ENCODE results near the gene SND1. TPM values are rescaled to one million over a fixed set of nuclear protein-coding genes. Genes with fewer than 3 reads are reported as not detected.

SND1 gene
- total RNA-seq, 1 experiment from 2014 or later, result 111 TPM

DNA sequence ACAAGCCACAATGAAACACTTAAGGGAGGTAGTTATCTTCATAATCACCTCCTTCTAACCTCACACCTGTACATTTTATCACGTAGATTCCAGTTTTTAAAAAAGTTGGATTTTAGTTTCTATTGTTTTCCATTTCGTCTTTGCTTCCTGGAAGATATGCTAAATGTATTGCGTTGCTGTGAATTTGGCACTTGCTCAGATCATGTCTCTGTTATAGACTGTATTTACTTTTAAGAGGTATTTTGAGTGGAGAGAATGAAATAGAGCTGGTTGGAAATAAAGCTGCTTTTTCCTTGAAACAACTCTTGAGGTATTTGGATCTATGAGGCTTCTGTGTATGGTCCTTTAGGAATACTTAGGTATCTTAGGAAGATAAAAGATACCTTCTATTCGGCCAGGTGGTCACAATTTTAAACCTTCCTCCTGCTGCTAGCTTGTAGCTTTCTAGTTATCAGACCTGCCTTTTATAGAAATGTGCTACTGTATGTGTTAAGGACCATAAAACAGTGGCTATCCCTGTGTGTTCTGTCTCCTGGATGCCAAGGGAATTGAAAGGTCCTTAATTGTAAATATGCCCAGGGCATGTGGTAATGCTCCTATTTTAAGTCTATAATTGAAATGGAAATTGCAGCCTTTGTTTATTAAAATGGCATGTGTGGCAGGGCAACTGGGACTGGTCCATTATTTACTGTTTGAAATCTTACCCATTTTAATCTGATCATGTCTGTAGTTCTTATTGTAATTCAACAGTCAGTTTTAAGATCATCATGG, 147.7 kb downstream of the SND1 start:
- no peak for DNase-seq (ENCODE audit: low spot score)

DNA sequence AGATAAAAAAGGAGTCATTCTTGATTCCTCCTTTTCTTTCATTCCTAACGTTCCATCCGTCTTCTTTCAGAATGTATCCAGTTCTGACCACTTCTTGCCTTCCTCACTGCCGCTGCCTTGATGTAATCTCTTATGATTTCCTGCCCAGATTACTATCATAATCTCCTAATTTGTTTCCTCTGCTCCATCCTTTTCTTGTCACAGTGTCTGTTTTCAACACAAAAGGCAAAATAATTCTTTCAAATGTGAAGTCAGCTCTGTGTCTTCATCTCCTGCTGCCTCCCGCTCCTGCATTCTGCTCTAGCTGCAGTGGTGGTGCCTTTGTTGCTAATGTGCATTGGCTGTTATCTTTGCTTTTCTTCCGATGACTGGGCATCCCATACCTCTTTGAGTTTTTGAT, 150.9 kb downstream of the SND1 start:
- no peak for DNase-seq (ENCODE audit: low spot score)

DNA sequence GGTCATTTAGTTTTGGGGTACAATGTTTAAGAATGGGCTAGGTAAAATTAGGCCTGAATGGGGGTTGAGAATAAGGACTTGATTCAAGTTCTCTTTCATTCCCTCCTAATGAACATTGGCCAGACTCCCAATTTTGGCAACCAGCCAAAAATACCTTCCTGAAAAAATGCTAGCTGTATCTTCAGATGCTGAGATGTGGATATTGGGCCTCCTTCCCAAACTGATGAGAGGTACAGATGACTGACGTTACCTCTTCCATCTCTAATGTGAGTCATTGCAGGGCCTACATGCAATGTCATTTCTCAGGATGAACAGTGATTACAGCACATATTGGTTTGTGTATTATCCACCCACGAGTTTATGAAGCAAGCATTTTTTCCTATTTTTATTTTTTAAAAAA, 151.6 kb downstream of the SND1 start:
- DNase-seq (ENCODE audit: low spot score), result no peak

DNA sequence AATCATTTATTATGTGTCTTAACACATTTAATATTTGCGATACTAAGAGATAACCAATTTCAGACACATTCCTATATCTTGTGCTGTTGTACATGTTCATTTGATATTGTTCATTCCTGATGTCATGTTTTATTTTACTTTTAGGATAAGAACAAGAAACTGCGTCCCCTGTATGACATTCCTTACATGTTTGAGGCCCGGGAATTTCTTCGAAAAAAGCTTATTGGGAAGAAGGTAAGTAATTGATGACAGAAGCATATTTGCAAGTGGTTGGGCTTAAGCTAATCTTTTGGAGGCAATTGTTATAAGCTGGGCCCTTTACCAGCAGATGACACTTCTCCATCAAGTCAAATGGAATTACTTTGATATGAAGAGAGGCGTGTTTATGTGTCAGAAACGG, 155.3 kb downstream of the SND1 start:
- no peak for DNase-seq (ENCODE audit: low spot score)

DNA sequence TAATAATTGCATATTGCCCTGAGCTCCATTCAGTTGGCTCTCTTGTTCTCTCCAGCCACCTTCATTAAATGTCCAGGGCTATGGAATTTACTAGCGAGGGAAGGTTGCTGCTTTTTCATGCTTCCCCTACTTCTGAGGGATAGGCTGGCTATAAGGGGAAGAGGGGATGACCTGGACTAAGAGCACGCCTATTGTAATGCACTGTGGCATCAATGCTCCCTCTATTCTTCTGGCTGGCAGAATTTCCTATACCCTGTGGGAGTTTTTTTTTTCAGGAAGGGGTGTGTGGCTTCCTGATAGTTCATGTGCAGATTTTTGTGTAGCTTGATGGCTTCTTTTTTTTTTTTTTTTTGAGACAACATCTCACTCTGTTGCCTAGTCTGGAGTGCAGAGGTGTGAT, 155.8 kb downstream of the SND1 start:
- DNase-seq (ENCODE audit: low spot score), result no peak

DNA sequence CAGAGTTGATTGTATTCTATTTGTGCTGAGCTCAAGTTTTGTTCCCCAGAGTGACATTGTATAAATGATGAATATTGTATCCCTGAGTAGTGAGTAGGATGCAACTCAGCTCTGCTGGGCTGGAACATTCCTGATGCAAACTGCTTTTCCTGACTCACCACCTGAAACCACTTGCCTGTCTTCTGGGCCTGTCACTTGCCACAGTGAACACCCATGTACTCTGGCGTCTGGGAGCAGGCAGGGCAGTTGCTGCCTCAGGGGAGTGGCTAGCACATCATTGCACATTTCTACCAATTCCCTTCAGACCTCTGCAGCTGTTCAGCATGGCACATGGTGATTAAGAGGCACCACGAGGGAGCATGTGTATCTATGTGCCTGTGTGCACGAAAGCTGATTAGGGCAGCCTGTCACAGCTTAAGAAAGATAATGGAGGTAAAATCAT, 157.3 kb downstream of the SND1 start:
- DNase-seq (ENCODE audit: low spot score), result peak; percentile 38

DNA sequence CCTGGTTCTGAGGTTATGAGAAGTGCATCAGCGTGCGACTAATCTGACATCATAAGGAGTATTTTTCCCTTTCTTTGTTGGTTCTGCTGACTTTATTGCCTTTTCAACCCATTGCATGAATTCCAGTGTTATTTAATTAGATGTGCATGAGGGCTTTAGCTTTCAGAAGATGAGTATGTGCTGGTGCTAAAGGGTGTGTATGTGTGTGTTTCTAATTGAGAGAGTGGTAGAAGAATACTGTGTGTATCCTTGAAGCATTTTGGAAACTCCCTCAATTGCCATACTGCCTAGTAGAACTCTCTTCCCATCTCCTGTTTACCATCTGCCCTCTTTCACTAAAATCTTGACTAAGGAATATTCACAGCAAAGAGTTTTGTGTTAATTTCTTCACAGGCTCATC, 158.1 kb downstream of the SND1 start:
- DNase-seq (ENCODE audit: low spot score), result no peak

DNA sequence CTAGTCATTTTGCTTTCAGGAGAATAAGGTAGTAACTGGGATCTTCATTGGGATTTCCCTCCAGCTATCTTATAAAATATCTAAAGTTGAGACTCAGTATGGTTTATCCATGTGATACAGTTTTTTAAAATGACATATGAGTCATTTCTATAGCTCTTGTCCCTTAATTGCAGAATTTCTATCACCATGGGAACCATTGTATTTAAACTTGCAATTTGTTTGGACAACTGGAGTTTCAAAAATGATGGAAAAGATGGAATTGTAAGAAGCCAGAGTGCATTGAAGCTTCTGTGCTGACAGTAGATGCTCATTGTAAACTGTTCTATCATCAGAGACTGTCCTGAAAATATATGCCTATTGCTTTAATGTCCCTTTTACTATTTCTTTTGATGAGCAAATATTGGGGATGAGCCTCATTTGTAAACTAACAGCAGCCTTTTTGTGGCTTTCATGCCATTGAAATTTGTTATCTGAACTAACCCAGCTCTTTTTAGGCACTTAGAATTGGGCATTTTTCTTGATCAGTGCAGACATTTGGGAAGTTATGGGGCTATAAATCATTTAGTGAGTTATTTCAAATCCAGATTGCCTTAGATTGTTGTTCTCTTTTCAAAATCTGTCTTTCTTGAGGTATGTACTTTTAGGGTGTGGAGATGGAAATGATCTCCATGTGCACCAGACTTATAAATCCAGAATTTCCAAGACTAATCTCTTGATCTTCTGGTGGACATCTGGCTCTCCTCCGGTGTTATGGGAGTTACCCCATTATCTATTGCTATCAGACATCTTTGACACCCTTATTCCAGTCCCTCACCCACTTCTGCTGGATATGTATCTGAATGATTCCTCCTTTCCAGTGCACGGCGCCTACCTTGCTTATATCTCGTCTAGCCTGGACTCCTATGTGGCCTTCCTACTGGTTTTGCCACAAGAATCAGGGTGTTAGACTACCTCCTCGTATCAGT, 159.0 kb downstream of the SND1 start:
- DNase-seq (ENCODE audit: low spot score), result no peak

DNA sequence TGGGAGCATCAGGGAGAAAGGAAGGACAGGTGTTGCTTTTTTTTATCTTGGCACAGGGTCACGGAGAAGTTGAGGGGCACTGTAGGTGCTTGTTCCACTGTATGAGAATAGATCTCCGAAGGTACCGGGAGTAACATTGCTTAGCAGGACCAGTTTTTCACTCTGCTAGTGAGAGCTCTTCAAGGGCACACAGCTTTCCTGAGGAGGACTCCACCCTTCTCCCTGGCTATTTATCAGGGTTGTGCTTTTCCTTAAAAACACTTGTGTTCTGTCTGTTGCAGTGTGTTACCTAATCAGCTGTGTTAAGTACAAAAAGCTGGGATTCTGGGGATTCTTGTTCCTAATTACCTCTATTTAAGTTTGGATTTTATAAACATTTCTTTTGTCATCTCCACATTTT, 160.5 kb downstream of the SND1 start:
- no peak for DNase-seq (ENCODE audit: low spot score)

DNA sequence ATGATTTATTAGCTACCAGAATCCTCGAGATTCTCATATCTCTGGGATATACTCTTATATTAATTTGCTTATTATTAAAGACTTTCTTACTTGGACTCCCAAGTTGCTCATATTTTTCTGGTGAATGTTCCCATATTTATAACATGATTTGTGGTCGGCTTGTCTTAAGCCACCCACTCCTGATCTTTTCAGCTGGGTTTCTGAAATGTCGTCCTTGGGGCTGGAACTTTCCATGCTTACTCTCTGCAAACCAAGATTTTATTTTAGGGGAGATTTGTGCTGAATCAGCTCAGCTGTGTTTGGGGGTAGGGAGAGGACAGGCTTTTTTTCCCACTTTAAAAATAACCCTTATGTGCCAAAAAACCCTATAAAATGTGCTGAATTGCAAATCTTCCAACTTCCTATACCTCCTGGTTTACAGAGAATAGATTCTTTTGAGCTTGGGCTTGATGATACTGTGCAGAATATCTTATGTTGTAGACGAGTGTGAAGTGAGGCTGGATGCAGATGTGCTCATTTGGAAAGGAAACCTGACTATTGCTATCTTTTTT, 162.1 kb downstream of the SND1 start:
- DNase-seq (ENCODE audit: low spot score), result no peak

DNA sequence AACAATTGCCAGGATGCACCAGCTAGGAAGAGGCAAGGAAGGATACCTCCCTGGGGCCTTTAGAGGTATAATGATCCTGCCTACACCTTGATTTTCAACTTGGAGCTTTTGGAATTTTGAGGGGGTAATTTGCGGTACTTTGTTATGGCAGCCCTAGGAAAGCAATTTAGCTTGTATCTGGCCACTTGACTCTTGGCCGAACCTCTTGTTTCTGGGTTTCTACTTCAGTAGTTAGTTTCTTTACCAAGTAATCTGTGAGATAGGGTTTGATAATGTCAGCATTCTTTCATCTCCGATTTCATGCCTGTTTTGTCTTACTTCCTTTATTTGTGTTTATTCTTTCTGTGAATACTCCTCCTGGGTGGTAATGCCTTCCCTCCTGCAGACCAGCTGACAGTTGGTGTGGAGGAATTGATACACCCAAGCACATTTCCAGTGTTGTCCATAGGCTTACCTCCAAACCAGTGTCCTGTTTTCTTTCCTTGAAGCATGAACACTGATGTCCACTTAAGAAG, 163.7 kb downstream of the SND1 start:
- no peak for DNase-seq (ENCODE audit: low spot score)

DNA sequence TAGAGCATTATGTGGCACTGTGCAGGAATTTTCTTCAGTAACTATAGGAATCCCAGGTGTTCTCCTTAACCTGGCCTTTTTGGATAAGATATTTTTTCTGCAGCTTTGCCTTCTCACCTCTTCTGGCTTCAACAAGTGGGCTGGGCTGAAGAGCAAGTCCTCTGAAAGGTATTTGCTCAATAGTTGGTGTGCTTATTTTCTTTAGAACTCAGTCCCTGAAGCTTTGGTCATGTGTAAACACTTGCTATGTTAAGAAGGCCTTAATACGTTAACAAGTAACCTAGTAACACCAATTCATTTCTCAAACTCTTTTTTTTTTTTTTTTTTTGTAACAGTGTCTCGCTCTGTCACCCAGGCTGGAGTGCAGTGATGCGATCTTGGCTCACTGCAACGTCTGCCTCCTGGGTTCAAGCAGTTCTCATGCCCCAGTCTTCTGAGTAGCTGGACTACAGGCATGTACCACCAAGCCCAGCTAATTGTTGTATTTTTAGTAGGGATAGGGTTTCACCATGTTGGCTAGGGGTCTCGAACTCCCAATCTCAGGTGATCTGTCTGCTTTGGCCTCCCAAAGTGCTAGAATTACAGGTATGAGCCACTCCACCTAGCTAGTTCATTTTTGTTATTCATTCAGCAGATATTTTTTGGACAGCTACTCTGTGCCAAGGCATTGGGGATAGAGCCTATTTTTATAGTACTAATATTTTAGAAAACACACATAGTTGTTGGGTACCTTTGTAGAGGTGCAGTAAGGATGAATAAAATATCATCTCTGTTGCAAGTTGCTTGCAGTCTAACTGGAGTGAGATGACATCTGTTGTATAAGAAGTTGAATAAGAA, 164.6 kb downstream of the SND1 start:
- no peak for DNase-seq (ENCODE audit: low spot score)

DNA sequence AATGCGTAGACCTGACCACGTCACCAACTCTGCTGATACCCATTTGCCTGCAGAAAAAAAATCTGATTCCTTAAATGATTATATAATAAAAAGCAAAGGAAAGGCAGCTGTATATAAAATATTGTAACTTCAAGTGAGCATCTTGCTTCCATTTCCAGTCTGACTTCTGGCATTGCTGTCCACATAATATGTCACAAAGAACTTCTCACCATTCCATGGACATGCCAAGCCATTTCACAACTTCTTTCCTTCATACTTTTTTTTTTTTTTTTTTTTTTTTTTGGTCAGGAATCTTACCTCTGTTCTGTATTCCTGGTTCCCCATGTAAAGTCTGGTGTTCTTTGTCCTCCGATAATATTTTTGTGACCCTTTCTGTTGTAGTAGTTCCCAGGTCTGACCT, 165.5 kb downstream of the SND1 start:
- no peak for DNase-seq (ENCODE audit: low spot score)

DNA sequence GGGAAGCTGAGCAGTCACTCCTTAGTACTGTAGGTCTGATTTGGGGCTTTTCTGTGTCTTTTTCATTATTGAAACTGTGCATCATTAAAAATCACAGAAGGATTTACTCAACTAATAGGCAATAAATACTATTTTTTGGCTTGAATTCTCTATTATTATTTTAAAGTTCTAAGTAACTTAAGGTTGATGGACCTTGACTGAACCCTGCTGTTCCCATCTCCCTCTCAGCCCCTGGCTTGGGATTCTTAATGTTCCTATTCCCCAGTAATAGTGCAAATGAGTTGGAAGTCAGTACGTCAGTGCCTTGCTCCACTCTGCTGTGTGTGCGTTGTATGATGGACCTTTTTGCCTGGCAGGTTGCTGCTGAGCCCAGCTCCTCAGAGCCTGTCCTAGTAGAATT, 166.3 kb downstream of the SND1 start:
- DNase-seq (ENCODE audit: low spot score), result no peak

DNA sequence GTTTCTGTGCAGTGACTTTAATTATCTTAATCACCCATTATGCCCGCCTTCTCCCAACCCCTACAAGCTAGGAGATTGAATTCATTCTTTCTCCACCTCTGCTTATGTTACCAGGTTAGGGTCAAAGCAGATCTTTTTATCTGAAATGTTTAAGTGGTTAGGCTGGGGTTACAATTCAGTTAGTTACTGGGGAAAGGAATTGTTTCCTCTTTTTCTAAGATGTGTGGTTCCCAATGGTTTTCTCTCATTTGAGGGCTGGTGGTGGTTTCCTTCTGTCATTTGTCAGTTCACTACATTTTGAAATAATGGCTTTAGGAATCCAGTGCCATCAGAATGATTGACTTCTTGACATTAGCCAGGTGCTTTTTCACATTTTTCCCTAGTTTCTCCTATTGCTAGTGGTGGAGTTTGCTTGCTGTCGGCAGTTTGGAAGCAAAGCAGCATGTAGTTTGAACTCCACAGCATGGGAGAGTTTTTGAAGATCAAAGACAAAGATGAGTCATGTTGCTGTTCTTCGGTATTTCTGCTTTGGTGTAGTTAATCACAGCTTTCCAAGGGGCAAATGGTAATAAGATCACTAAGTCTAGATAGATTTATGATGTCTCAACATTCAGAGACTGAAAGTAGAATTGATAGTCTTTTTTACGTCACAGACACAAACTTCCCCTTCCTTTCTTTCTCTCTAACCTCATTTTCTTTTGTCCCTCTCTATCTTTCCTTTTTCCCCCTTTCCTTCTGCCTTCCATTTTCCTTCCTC, 168.2 kb downstream of the SND1 start:
- DNase-seq (ENCODE audit: low spot score), result peak; percentile 67

DNA sequence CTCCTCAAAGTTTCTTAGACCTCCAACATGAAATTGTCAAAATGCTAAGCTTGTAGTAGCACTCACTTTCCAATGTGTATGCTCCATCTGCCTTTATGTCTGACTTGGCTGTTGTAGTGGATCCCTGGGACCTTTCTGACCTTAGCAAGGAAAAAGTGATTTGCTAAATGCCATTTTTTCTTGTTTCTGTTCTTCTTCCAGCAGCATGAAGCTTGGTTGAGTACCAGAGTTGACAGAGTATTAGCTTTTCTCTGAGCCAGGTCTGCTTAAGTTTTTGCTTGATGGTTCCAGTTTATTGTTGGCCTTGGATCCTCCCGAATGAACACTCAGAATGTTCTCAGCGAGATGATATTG, 168.7 kb downstream of the SND1 start:
- DNase-seq (ENCODE audit: low spot score), result no peak

DNA sequence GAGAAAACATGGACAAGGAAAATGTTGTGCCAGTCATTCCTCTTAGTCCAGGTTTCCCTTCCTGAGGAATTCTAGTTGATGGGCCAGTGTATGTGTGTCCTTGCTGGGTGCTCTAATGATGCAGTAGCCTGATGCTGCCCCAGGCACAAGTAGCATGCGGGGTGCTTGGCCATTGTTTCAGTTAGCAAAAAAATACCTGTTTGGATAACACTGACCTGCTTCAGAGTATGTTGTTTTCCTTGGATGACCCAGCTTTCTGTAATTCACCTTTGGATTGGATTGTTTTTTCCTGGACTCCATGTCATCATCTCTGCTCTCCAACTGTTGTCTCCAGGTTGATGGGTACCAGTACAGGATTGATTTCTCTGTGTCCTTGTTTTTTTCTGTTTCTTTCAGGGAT, 169.2 kb downstream of the SND1 start:
- no peak for DNase-seq (ENCODE audit: low spot score)

DNA sequence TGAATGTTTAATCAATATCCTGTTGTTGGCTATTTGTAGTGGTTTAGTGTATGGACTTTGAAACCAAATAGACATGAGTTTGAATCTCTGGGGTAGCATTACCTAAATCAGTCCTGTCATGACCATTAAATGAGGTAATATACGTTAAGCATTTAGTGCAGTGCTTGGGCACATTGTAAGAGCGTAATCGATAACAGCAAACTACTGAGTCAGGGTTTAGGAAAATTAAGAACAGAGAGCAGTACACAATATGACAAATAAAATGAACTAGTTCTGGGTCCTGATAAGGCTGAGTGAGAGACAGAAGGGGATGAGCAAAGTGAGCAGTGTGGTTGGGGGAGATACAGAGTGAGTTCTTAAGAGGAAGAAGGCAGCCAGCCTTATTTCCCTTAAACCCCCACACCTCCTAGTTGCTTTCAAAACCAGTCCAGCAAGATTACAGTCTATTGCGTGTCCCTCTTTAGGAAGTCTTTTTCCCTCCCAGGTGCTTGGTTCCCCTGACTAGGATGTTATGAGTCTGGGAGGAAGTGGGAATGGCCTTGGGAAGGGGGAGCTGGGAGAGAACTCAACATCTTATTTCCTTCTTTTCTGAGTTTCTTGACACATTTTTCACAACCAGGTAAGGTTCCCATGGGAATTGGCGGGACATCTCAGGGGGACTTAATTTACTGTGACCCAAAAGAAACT, 171.0 kb downstream of the SND1 start:
- no peak for DNase-seq (ENCODE audit: low spot score)

DNA sequence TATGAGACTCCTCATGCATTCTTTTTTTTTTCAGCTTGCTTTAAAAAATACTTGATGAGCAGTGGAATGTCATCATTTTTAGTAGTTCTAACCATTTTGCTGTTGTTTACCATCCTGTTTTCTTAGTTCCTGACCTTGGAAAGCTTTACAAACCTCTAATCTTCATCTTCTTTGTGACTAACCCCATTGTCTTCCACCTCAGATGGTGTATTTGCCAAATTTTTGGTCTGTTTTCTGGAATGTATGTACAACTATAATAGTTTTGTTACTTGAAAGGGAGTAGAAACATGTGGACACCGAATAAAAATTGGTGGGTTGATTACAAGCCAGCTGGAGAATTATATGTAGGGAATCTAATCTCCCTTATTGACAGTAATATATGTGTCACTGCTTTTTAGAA, 172.7 kb downstream of the SND1 start:
- DNase-seq (ENCODE audit: low spot score), result no peak

DNA sequence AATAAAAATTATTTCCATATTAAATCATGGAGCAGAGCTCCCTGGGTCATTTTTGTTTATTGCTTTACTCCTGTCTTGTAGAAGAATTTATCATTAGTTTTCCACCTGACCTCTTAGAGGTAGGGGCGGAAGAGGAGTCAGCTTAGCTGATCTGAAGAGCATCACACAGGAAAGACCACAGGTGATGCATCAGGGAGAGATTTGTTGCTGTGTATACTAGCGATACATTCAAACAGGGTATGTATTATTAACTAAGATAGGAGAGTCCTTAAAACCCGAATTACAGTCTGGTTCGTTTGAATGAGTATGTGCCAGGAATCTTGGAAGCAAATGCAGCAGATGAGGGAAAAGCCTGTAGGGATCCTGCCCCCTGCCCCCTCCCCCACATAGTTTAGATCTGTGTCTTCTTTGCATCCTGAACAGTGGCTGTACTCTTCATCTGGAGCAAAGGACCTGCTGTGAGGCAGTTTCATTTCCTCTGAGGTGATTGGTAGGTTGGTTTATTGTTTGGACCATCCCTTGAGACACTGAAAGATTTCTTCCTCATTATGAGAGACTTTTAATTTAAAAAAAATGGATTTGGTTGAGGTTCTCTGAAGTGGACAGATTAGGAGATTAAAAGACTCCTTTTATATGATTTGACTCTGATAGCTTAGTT, 177.0 kb downstream of the SND1 start:
- no peak for DNase-seq (ENCODE audit: low spot score)
